Hippocampal formation (tissue), 2 donors: ENCODE results near the gene KRI1.
A peak's percentile ranks its signal among the peaks of the same experiment; 100 is the strongest.
"Not testable (repeated sequence)": the region's sequence is repeated elsewhere in the genome, so short reads cannot be mapped to it uniquely, and the experiment has no call there.

Experiments
- DNase-seq, 2 donors: peaks; one replicate each; lab custom pipeline; 2025; lab: John Stamatoyannopoulos, UW

The KRI1 gene

DNA sequence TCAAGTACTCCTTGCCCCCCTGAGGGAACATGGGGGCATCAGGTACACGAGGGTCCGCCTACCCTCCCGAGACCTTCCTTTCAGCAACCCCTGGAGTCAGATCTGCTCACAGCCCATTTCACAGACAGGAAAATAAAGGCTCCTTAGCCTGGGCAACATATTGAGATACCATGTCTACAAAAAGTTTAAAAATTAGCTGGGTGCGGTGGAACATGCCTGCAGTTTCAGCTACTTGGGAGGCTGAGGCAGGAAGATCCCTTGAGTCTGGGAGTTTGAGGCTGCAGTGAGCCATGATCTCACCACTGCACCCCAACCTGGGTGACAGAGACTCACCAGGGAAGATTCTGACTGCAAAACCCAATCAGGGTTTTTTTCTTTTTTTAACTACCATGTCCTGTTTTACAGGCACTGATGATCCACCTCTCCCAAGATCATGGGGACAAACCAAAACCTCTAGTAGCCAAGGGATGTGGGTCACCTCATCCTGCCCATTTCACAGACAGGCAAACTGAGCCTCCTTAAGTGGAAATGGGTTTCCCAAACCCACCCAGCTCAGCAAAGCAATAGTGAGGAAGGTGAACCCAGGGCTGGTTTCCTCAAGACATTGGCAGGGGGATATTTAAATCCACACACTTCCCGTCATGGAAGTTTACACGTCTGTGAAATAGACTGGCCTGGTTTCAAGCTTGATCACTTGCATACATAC, 9.4 kb upstream of the KRI1 start:
- no peak for DNase-seq

DNA sequence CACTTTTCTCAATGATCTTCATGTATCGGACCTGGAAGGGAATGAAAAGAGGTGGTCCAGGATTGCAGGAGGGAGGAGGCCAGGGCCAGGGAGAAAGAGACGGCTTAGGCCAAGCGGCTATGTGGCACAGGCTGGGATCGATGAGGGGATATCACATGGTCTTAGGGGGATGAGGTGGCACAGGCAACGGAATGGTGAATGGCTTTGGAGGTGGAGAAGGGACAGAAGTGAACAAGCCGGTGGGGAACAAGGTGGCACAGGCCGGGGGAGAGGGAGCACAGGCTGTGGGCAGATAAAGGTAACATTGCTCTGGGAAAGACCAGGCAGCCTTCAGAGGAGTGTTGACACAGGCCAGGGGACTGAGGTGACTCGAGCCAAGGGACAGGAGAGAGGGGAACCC, 8.7 kb upstream of the KRI1 start:
- no peak for DNase-seq

DNA sequence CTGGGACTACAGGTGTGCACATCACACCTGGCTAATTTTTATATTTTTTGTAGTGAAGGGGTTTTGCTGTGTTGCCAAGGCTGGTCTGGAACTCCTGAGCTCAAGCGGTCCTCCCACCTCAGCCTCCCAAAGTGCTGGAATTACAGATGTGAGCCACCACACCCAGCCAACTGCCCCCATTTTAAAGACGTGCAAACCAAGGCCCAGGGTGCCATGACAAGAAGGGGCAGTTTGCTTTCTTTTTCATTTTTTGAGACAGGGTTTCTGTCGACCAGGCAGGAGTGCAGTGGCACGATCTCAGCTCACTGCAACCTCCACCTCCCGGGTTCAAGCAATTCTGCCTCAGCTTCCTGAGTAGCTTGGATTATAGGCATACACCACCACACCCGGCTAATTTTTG, 8.0 kb upstream of the KRI1 start:
- DNase-seq, result not testable (repeated sequence)

DNA sequence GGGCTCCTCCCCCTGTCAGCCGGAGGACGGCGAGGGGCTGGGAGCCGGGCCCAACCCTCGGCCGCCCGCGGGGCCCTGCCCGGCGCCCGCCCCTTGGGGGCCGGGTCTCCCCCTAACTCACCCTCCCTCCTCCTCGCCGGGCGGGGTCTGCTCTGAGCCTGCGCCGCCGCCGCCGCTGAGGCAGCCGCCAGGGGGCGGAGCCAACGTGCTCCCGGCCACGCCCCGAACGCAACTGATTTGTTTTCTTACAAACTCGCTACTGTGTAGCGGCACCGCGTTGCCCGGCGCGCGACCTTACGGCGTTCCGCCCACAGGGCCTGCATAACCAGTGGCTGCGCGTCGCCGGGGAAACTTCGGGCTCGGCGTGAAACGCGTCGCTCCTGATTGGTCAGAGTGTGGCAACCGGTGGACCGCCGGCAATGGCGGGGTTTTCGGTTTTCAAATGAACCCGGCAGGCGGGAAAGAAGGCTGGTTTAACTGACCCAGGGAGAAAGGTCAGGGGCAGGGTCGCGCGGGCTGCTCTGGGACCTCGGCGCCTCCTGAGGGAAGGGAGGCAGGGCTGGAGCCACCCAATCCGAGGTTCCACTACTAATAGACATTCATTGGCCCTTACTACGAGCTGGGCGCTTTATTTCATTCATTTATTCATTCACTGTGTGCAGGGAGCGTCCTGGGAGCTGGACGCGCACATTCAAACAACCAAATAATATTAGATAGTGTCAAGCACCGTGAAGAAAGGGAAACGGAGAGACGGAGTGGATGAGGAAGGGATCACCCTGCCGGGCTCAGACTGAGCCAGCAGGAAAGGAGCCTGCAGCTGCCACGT, 3.2 kb upstream of the KRI1 start, which contains the start of gene CDKN2D:
Gene CDKN2D (minus strand): TSS at position 154 of the 826 bp plus-strand sequence. CDS start 326 bp downstream, outside the sequence.
- peak; percentile 99 for DNase-seq

DNA sequence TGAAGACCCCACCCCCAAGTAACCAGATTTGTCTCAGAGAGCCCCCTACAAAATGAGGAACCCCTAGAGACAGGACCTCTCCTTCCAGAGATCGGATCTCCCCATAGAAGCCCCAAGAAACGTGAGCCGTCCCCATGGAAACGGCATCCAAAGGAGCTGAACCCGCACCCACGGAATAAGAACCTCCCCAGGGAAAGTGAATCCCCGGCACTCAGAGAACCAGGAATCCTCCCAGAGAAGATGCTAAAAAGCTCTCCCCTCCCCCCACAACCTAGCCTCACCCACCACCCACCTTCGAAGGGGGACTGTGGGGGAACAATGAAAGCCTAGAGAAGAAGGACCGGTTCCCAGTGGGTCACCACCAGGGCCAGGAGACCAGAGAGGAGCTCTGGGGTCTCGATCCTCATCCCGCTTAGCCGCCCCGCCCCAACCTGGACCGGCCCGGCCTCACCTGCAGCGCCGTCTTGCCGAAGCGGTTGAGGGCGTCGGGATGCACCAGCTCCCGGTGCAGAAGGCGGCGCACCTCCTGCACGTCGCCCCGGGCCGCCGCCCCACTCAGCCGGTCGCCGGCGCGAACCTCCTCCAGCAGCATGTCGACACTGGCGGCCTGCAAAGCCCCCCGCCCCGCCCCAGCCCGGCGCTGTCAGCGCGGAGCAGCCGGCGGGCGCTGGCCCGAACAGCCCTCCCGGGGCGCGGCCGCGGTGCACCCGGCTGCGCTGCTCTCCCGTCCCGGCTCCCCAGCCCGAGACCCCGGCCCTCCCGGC, 2.4 kb upstream of the KRI1 start:
- DNase-seq, result no peak

DNA sequence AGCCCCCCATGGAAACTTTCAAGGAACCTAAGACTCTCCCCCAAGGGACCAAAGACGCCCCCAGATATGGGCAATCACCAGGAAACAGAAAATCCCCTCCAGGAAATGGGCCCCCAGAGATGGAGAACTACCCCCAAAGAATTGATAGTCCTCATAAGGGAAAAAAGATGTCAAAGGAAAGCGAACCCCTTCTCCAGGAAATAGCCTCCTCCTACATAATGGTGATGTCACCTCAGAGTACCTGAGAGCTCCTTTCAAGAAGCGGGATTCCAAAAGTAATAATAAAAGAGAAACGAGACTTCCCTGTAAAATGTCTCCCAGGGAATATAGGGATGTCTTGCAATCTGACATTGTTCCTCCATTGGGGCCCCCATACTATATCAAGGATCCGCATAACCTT, 1.8 kb upstream of the KRI1 start:
- no peak for DNase-seq

DNA sequence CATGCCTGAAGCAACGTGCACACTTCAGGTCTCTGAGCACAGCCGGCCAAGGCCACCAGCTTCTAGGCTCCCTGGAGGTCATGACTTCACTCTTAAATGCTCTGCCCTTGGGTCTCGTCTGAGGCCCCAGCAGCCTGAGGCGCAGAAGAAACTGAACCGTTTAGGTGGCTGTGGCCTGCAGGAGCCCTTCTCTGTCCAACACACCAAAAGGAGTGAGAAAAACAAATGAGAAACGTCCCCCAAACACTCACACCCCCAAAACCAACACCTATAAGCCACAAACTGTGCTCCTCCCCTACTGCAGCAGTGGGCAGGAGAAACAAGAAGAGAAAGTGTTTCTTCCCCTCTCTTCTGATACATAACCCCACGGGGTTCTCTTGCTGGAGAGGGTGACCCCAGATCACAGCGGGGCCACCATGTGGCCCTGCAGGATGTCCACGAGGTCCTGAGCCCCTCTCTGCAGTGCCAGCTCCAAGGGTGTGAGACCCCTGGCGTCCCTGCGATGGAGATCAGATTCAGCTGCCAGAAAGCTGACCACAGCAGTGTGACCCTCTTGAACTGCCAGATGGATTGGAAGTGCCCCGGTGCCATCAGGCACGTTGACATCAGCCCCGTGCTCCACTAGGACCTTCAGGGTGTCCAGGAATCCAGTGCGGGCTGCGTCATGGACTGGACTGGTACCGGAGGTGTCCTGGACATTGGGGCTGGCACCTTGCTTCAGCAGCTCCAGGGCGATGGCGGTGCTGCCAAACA, 1.0 kb upstream of the KRI1 start:
- no peak for DNase-seq

DNA sequence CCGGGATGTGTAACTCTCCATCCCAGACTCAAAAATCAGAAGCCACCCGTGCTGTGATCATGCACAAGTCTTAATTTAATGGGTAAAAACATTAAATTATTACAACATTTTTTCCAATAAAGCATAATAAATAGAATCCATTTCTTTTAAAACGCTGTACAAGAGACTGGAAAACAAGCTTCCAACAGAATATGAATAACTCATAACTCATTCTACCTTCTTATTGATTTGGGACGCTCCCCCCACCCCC, 523 bp upstream of the KRI1 start:
- no peak for DNase-seq

DNA sequence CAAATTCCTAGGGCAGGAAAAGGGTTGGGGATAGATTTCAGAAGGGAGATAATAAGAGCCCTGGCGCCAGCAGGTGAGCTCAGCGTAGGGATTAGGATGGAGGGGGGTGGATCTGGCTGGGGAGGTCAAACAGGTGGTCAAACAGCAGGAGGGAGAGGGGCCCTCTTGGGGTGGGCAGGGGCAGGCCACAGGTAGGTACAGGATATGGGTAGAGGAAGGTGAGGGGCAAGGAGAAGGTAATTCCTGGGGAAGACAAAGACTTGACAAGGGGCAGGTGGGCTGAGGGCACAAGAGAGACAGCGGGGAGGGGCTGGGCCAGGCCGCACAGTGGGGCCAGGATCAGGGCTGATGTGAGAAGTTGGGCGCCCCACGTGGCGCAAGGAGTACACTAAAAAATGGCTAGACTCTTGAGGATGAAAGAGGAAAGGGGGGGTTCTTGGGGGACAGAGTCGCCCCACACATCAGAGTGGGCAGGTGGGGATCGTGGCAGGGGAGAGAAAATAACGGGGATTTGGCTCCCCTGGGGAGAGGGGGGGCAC, 713 bp downstream of the KRI1 start:
- no peak for DNase-seq

DNA sequence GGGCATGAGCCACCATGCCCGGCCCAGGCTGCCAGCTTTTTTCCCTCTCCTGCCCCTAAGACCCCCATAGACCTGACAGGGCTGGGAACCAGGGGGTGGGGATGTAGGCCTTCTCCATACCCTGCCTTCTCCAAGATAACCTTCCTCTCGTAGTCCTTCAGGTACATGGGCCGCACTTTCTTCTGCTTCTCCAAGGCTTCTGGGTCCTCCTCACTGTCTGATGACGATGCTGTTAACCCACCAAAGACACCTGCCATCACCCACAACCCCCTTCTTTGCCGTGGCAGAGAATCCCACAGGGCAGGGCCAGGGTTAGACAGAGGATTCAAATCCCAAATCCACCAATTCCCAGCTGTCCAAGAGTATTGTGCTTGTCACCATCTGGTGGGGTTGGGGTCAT, 3.2 kb downstream of the KRI1 start:
- DNase-seq, result no peak

DNA sequence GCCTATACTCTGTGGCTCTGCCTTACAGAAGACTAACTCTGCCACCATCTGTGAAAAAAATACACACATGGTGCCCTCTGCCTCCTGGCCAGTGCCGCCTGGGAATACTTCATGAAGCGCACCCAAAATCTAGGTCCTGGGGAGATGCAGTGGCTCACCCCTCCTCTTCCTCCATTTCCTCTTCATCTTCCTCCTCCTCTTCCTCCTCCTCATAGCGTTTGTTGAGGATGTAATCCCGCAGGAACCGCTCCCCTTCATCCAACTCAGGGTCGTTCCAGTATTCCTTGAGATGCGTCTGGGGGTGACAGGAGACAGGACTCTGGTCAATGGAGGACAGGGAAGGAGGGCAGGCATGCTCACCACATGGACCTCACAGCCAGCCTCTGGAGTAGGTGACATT, 5.7 kb downstream of the KRI1 start:
- DNase-seq, result no peak

DNA sequence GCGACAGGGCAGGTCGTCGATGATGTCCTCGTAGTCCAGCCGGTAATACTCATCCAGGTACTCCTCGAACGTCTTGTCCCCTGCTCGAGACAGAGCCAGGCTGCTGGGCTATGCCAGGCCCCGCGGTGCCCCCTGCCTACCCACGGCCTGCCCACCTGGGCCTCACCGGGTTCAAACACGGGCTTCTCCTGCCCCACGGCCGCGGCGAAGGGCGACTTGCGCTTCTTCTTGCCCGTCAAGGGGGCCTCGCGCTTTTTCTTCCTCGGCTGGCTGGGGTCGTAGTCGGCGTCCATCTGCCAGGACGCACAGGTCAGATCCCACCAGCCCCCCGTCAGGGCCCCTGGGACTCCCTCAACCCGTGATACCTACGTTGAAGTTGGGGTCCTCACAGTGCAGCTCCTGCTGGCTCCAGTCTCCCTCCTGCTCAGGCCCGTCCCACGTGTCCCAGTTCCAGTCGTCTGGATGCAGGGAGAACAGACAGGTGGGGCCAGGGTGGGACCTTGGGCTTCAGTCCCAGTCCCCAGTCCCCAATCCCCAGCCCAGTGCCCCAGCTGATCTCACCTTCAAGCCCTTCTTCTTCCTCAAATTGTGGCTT, 8.1 kb downstream of the KRI1 start:
- DNase-seq, result no peak

DNA sequence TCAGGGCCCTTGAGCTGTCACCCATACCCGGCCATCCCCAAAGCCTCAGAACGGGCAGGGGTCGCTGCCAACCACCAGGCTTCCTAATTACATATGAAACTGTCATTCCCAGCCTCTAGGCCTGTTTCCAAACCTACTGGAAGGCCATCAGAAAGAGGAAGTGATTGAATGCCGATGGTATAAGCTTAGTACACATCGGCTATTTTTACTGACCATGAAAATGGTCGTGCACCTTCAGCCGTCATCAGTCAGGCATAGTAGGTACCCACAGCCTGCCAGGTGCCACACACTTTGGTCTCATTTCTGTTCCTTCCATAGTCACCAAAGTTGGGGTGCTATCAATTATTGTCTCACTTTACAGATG, 10.2 kb downstream of the KRI1 start:
- DNase-seq, result no peak

DNA sequence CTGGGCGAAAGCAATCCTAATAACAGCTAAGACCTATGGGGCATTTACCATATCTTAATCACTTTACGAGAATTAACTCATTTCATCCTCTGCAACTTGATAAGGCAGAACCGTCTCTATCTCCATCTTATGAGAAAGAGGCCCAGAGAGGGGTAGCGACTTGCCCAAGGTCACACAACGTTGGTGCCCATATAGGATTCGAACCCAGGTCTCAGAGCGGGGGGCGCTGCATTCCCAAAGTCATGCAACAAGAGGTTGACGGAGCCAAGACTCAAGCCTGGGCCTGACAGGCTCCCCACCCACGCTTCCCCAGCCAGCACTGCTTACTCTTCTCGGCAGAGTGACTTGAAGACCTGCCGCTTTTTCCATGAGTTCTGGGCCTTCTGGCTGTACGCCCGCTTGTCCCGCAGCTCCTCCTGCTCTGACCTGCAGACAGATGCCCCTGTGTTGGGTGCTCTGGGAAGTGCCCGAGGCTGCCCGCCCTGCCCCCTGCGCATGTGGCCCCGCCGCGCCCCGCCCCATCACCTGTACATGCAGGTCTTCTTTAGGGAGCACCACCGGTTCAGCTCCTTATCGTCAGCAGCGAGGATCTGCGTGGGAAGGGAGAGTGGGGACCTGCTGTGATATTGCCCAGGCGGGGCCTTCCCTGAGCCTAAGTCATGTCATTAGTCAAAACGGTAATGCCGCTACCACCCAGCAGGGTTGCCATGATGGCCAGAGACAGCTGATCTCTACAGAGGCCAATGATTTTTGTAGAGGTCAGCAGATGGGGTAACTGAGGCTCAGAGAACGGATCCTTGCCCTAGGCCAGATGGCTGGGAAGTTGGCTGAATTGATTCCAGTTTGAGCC, 10.8 kb downstream of the KRI1 start:
- no peak for DNase-seq

DNA sequence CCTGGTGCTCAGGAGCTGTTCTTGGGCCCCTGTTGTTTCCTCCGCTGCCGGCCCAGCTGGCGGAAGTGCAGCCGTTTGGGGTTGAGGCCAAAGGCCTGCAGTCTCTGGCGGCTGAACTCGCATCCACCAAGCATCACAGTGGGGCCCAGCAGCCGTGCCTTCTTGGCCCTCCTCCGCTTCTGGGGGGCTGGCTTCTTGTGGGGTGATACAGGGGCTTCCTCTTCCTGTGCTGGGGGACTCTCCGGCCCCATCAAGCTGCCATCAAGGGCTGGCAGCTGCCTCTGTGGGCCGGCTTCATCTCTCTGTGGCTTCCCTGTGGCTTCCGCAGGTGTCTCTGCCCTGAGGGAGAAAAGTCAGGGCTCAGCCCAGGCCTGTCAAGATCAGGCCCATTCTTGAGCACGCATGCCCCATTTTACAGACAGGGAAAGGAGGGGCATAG, 11.8 kb downstream of the KRI1 start:
- no peak for DNase-seq

DNA sequence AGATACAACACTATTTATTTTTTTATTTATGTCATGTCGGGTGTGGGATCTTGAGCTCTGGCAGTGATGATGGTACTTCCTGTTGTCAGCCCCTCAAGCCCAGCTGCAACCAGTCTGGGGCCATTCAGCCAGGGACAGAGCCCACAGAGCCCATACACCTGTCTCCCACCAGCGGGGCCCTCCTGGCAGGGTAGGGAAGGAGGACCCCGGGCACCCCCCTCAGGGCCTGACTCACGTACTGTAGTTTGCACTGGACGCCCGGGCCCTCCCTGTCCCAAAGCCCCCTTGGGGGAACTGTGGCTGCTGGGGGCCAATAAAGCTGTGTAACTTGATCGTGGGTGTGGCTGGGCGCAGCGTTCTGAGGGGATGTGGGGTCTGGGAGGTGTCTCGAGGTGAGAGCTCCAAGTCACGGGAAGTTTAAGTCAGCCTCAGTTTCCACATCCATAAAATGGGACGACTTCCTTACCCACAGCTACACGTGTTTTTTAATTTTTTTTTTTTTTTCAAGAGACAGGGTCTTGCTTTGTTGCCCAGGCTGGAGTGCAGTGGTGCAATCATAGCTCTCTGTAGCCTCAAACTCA, 12.6 kb downstream of the KRI1 start:
- no peak for DNase-seq

DNA sequence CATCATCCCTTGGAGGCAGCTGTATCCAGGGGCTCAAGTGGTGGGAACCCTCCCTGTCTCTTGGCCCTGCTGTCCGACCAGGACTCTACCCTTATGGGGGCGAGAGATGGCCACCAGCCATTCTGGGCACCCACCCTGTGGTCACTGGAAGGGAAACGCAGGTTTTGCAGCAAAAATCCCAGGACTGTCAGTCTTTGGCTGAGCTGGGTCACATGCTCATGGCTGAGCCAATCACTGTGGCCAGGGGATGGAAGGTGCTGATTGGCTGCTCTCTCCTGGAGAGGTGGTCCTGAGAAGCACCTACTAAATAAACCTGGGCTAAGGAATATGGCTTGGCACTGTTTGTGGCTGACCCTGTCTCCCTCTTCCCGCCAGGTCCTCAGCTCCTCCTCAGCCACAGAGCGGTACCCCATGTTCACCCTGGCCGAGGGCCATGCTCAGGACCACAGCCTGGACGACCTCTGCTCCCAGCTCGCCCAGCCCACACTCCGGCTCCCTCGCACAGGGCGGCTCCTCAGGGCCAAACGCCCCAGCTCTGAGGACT, 13.2 kb downstream of the KRI1 start:
- DNase-seq, result no peak

DNA sequence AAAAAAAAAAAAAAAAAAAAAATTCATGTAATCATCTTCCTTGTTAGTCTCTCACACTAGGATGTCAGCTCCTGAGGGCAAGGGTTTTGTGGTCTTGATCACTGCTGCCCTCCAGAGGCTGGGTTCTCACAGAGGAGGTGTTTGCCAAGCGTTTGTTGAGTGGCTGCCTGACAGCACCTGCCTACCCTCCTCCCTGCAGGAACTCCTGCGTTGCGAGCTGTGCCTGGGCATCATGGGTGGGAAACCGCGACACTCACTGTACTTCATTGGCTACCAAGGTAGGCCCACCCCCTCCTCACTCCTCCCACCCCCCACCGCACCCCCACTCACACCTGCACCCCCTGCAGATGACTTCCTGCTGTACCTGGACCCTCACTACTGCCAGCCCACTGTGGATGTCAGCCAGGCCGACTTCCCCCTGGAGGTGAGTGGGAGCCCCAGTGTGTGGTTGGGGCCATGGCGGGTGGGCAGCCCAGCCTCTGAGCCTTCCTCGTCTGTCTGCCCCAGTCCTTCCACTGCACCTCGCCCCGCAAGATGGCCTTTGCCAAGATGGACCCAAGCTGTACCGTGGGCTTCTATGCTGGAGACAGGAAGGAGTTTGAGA, 14.0 kb downstream of the KRI1 start:
- DNase-seq, result no peak

DNA sequence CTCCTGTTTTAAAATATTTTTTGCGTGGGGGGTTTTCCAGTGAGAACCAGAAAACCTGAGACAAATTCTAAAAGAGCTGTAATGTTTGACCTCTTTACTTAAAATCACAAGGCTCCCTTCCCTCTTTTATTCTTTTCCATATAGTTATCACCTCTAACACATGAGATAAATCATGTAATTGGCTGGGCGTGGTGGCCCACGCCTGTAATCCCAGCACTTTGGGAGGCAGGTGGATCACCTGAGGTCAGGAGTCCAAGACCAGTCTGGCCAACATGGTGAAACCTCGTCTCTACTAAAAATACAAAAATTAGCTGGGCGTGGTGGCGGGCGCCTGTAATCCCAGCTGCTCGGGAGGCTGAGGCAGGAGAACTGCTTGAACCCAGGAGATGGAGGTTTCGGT, 14.8 kb downstream of the KRI1 start:
- DNase-seq, result not testable (repeated sequence)

DNA sequence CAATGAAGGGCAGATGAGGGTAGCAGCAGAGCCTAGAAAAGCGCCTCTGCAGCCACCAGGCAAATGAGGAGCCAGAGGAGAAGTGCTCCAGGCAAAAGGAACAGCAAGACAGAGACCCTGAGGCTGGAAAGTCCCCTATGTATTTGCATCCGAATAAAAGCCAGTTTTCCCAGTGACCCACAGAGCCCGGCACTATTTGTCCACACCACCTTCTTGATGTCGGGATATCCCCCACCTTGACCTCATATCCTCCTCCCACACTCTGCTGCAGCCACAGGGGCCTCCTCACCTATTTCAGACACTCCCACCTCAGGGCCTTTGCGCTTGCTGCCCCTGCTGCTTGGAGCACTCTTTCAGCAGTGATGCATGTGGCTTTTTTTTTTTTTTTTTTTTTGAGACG, 15.5 kb downstream of the KRI1 start:
- DNase-seq, result no peak
